Tibial nerve (tissue), 3 donors: ENCODE measurements around the gene TOP2A.

Experiments used
- CTCF ChIP-seq, 5 experiments: fragments of 200-600 bp in 3 of 5; fragments of 450-650 bp in 2 of 5; sonication (generic) in 3 of 5; IDR thresholded peaks; one replicate each; pipeline ENCODE4 v1.5.1; 2016 to 2019; ENCODE audit warnings: antibody characterized with exemption in 5 of 5, mild to moderate bottlenecking in 3 of 5, moderate library complexity in 2 of 5
- POLR2A ChIP-seq, 2 donors: fragments of 450-650 bp; IDR thresholded peaks; one replicate each; pipeline ENCODE4 v1.6.1; 2017; ENCODE audit warnings: antibody characterized with exemption in 2 of 2, mild to moderate bottlenecking in 2 of 2, moderate library complexity in 2 of 2

GRCh38 chr17:40450175-40450574 is 32.5 kb upstream of the TOP2A start:
- TF ChIP-seq POLR2A (IDR thresholded peaks at IDR 0.05) (no peak), CTCF (IDR thresholded peaks at IDR 0.05) (peak; percentile 31 to 44 (median 36))
